HepG2 (cell line): ENCODE results near the gene IFNA2. TPM values are rescaled to one million over a fixed set of nuclear protein-coding genes. Genes with fewer than 3 reads are reported as not detected.

Source experiments
- CCDC6 ChIP-seq: sonication (generic); formaldehyde crosslinking; IDR thresholded peaks from 2 replicates; pipeline ENCODE4 v1.8.1; 2022; ENCODE audit warnings: mild to moderate bottlenecking, missing genetic modification reagents, moderate library complexity
- CENPT ChIP-seq: sonication (generic); formaldehyde crosslinking; IDR thresholded peaks from 2 replicates; pipeline ENCODE4 v1.8.0; 2022; ENCODE audit warnings: low read depth, mild to moderate bottlenecking, moderate library complexity, missing genetic modification reagents
- GATAD1 ChIP-seq: IDR thresholded peaks from 2 replicates; pipeline ENCODE4 v1.6.1; 2016; ENCODE audit warnings: missing genetic modification reagents, missing compliant biosample characterization
- HIVEP1 ChIP-seq: sonication (generic); formaldehyde crosslinking; IDR thresholded peaks from 2 replicates; pipeline ENCODE4 v1.4.0; 2020; ENCODE audit warnings: mild to moderate bottlenecking, missing genetic modification reagents
- MTA1 ChIP-seq: sonication (generic); formaldehyde crosslinking; IDR thresholded peaks from 2 replicates; pipeline ENCODE4 v1.4.0; 2020; ENCODE audit warnings: missing genetic modification reagents, mild to moderate bottlenecking, borderline replicate concordance
- NFE2L1 ChIP-seq: sonication (generic); formaldehyde crosslinking; IDR thresholded peaks from 2 replicates; pipeline ENCODE4 v1.4.0; 2020; ENCODE audit warnings: missing genetic modification reagents, mild to moderate bottlenecking, borderline replicate concordance
- PAWR ChIP-seq: sonication (generic); formaldehyde crosslinking; IDR thresholded peaks from 2 replicates; pipeline ENCODE4 v1.4.0; 2020; ENCODE audit warnings: missing genetic modification reagents, mild to moderate bottlenecking, borderline replicate concordance
- PHF8 ChIP-seq: sonication (generic); formaldehyde crosslinking; IDR thresholded peaks from 2 replicates; pipeline ENCODE4 v1.5.0; 2020; ENCODE audit warnings: missing genetic modification reagents
- TBX2 ChIP-seq: sonication (generic); formaldehyde crosslinking; IDR thresholded peaks from 2 replicates; pipeline ENCODE4 v1.5.0; 2020; ENCODE audit warnings: missing genetic modification reagents, mild to moderate bottlenecking, borderline replicate concordance
- ZFP82 ChIP-seq: sonication (generic); formaldehyde crosslinking; IDR thresholded peaks from 2 replicates; pipeline ENCODE4 v1.5.1; 2020; ENCODE audit warnings: mild to moderate bottlenecking, missing genetic modification reagents, borderline replicate concordance
- ZFX ChIP-seq: sonication (generic); formaldehyde crosslinking; IDR thresholded peaks from 2 replicates; pipeline ENCODE4 v1.4.0; 2020; ENCODE audit warnings: mild to moderate bottlenecking, low read depth, missing genetic modification reagents, moderate library complexity
- ZNF44 ChIP-seq: sonication (generic); formaldehyde crosslinking; IDR thresholded peaks from 2 replicates; pipeline ENCODE4 v1.5.1; 2020; ENCODE audit warnings: mild to moderate bottlenecking, missing genetic modification reagents
- polyA plus RNA-seq, 8 experiments: library from polyadenylated mRNA; depleted of rRNA in 3 of 8; stranded (reverse) in 7 of 8; unstranded in 1 of 8; fragments of >200 nt; fragmentation: Illumina TruSeq in 4 of 8; extraction: Trizol in 4 of 8; gene quantifications; 2 replicates each; pipeline versions ENCODE4 v1.2.1 to v1.2.3, GENCODE V29; 2011 to 2016; ENCODE audit warnings: low read depth in 4 of 8, missing spikeins in 1 of 8, mixed read lengths in 1 of 8; ENCODE audit not compliant: insufficient read depth in 1 of 8
- total RNA-seq, 5 experiments: library from RNA; depleted of rRNA; stranded (reverse); fragments of >200 nt; fragmentation: Illumina TruSeq; extraction: Trizol; gene quantifications; 2 replicates each; pipeline ENCODE4 v1.2.3, GENCODE V29; 2016; ENCODE audit warnings: low read depth in 1 of 5
- TF ChIP-seq, protein P1 (sequence below): sonication (generic); formaldehyde crosslinking; IDR thresholded peaks from 2 replicates; pipeline ENCODE4 v1.4.0; 2020; ENCODE audit warnings: missing genetic modification reagents
- TF ChIP-seq, protein P2 (sequence below), 2 experiments: sonication (generic) in 1 of 2; formaldehyde crosslinking in 1 of 2; IDR thresholded peaks; 2 replicates each; pipeline versions ENCODE4 v1.6.1 to v1.9.0; 2014 to 2022; ENCODE audit warnings: antibody characterized with exemption in 1 of 2, borderline replicate concordance in 1 of 2, inconsistent platforms in 1 of 2, low read depth in 1 of 2, missing genetic modification reagents in 1 of 2
- TF ChIP-seq, protein P3 (sequence below): sonication (generic); formaldehyde crosslinking; IDR thresholded peaks from 2 replicates; pipeline ENCODE4 v1.5.0; 2020; ENCODE audit warnings: missing genetic modification reagents
- TF ChIP-seq, protein P4 (sequence below): sonication (generic); formaldehyde crosslinking; IDR thresholded peaks from 2 replicates; pipeline ENCODE4 v1.4.0; 2020; ENCODE audit warnings: mild to moderate bottlenecking, missing genetic modification reagents

Gene IFNA2
- total and polyA plus RNA-seq, 2 of the 13 experiments (the other 11 are each of a cell fraction or from before 2014, with no cell fraction given), result not detected

DNA sequence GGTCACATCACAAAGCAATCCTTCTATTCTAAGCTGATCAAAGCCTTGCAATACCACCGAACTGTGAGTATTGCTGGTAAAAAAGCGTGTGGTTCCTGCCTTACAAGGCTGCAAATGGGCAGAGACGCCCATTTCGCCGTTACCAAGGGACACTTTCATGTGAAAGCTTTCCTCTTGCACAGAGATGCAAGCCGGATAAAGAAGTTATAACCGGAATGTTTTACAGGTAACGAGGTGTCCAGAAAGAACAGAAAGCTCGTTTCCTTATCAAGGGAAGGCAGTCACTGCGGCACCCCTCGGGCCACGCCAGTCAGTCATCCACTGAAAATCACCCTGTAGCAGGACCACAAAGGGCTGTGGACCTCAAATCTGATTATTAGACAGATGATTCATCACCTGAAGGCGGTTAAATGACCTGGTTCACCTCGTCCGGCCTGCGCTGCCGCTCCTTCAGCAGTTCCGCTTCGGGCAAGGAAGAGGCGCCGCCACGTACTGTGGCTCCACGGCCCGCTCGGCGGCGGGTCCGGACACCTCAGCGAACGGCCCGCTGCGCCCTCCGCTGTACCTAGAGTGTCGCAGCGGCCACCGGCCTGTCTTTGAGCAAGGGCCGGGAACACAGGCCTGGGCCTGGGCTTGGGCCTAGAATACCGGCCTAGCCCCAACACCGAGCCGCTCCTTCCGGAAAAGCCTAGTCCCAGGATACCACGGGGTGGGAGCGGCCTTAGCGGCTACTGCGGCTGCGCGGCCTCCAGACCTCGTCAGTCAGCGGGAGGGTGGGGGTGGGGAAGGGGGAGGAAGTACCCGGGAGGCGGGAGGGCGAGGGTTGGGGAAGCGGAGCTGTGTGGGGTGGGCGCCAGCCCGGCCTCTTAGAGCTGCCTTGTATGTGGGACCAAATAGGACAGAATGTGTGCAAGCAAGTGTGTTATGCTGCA lies 50.2 kb downstream of the IFNA2 start, which contains the start of gene KLHL9 (continued):
- TF ChIP-seq NFE2L1 (CRISPR knock-in tag) (0 out of 2 replicates have a peak, but pooled peaks have one; percentile 58), HIVEP1 (0 out of 2 replicates have a peak, but pooled peaks have one; percentile 37), PHF8 (CRISPR knock-in tag) (peak; percentile 100), ZFP82 (CRISPR knock-in tag) (peak; percentile 59; the same call in 1 of the 2 replicates), PAWR (CRISPR knock-in tag) (no peak), TBX2 (CRISPR knock-in tag) (peak; percentile 59), ZNF44 (0 out of 2 replicates have a peak, but pooled peaks have one; percentile 55), MTA1 (CRISPR knock-in tag) (peak; percentile 42; the same call in 1 of the 2 replicates), CENPT (no peak), GATAD1 (CRISPR knock-in tag) (peak; percentile 71; the same call in 1 of the 2 replicates), CCDC6 (CRISPR knock-in tag) (0 out of 2 replicates have a peak, but pooled peaks have one; percentile 25), ZFX (CRISPR knock-in tag) (peak; percentile 100)
- TF ChIP-seq, protein P1, sequence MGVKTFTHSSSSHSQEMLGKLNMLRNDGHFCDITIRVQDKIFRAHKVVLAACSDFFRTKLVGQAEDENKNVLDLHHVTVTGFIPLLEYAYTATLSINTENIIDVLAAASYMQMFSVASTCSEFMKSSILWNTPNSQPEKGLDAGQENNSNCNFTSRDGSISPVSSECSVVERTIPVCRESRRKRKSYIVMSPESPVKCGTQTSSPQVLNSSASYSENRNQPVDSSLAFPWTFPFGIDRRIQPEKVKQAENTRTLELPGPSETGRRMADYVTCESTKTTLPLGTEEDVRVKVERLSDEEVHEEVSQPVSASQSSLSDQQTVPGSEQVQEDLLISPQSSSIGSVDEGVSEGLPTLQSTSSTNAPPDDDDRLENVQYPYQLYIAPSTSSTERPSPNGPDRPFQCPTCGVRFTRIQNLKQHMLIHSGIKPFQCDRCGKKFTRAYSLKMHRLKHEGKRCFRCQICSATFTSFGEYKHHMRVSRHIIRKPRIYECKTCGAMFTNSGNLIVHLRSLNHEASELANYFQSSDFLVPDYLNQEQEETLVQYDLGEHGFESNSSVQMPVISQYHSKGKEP (CRISPR knock-in tag), result no peak
- TF ChIP-seq, protein P2, sequence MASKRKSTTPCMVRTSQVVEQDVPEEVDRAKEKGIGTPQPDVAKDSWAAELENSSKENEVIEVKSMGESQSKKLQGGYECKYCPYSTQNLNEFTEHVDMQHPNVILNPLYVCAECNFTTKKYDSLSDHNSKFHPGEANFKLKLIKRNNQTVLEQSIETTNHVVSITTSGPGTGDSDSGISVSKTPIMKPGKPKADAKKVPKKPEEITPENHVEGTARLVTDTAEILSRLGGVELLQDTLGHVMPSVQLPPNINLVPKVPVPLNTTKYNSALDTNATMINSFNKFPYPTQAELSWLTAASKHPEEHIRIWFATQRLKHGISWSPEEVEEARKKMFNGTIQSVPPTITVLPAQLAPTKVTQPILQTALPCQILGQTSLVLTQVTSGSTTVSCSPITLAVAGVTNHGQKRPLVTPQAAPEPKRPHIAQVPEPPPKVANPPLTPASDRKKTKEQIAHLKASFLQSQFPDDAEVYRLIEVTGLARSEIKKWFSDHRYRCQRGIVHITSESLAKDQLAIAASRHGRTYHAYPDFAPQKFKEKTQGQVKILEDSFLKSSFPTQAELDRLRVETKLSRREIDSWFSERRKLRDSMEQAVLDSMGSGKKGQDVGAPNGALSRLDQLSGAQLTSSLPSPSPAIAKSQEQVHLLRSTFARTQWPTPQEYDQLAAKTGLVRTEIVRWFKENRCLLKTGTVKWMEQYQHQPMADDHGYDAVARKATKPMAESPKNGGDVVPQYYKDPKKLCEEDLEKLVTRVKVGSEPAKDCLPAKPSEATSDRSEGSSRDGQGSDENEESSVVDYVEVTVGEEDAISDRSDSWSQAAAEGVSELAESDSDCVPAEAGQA (IDR thresholded peaks at IDR 0.05; ENCODE audit: low read depth), result no peak
- TF ChIP-seq, protein P2 (CRISPR knock-in tag; IDR thresholded peaks at IDR 0.05; ENCODE audit: borderline replicate concordance), result peak; percentile 54; the same call in 1 of the 2 replicates
- TF ChIP-seq, protein P3, sequence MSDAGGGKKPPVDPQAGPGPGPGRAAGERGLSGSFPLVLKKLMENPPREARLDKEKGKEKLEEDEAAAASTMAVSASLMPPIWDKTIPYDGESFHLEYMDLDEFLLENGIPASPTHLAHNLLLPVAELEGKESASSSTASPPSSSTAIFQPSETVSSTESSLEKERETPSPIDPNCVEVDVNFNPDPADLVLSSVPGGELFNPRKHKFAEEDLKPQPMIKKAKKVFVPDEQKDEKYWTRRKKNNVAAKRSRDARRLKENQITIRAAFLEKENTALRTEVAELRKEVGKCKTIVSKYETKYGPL (CRISPR knock-in tag), result peak; percentile 61; the same call in 1 of the 2 replicates
- TF ChIP-seq, protein P4, sequence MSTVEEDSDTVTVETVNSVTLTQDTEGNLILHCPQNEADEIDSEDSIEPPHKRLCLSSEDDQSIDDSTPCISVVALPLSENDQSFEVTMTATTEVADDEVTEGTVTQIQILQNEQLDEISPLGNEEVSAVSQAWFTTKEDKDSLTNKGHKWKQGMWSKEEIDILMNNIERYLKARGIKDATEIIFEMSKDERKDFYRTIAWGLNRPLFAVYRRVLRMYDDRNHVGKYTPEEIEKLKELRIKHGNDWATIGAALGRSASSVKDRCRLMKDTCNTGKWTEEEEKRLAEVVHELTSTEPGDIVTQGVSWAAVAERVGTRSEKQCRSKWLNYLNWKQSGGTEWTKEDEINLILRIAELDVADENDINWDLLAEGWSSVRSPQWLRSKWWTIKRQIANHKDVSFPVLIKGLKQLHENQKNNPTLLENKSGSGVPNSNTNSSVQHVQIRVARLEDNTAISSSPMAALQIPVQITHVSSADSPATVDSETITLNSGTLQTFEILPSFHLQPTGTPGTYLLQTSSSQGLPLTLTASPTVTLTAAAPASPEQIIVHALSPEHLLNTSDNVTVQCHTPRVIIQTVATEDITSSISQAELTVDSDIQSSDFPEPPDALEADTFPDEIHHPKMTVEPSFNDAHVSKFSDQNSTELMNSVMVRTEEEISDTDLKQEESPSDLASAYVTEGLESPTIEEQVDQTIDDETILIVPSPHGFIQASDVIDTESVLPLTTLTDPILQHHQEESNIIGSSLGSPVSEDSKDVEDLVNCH, result no peak
